ENCODE data around the gene RASAL3.

RASAL3 gene

GRCh38 chr19:15456441-15456840 is 7.9 kb downstream of the RASAL3 start:
- no peaks in the 10 kb centered on the region for H3K9me3 ChIP-seq (ENCODE audit: control insufficient read depth, insufficient read depth, low read depth, low read length)
- no peaks in the 10 kb centered on the region for H3K36me3 ChIP-seq (ENCODE audit: control insufficient read depth in 2 of 2, insufficient read depth in 1 of 2, low read length in 2 of 2)
- CTCF ChIA-PET, result interaction anchor here (0.6 kb wide), 1 partner anchor 145 kb away, joined by 3 read pairs; no protein-coding TSS in a partner anchor
- no peak overlapping the region for H3K4me3 ChIP-seq (ENCODE audit: low read depth, low read length)
- no peaks in the 10 kb centered on the region; the same call in 1 of the 2 replicates for H3K4me1 ChIP-seq (ENCODE audit: control insufficient read depth, insufficient read depth, low read length)
- POLR2A ChIA-PET, result interaction anchor here (1.0 to 1.5 kb wide), 2 partner anchors 24 to 38 kb away, joined by 4 to 5 read pairs; partner anchors contain the start of gene AKAP8L
- TF ChIP-seq ZNF133 (tag by site-specific recombination; IDR thresholded peaks at IDR 0.05) (no peak), OVOL3 (tag by site-specific recombination; IDR thresholded peaks at IDR 0.05) (no peak), ZNF837 (tag by site-specific recombination; IDR thresholded peaks at IDR 0.05) (no peak), REPIN1 (tag by site-specific recombination; IDR thresholded peaks at IDR 0.05; ENCODE audit: low read depth) (no peak), PBX3 (CRISPR knock-in tag; IDR thresholded peaks at IDR 0.05) (no peak), ZNF529 (tag by site-specific recombination; IDR thresholded peaks at IDR 0.05; ENCODE audit: insufficient replicate concordance) (no peak), ZNF138 (tag by site-specific recombination; IDR thresholded peaks at IDR 0.05; ENCODE audit: borderline replicate concordance) (no peak)
- H3K27ac ChIP-seq (ENCODE audit: extremely low read depth, low read depth, low read length), result no peak overlapping the region

GRCh38 chr19:15455996-15456395 is 8.3 kb downstream of the RASAL3 start:
- Histone ChIP-seq H3K36me3 (ENCODE audit: control insufficient read depth in 2 of 2, insufficient read depth in 1 of 2, low read length in 2 of 2) (no peaks in the 10 kb centered on the region), H3K27ac (ENCODE audit: extremely low read depth, low read depth, low read length) (no peak overlapping the region), H3K9me3 (ENCODE audit: control insufficient read depth, insufficient read depth, low read depth, low read length) (no peaks in the 10 kb centered on the region), H3K4me3 (ENCODE audit: low read depth, low read length) (no peak overlapping the region), H3K4me1 (ENCODE audit: control insufficient read depth, insufficient read depth, low read length) (no peaks in the 10 kb centered on the region; the same call in 1 of the 2 replicates)
- TF ChIP-seq ZNF23 (tag by site-specific recombination; IDR thresholded peaks at IDR 0.05; ENCODE audit: borderline replicate concordance) (no peak), ZNF248 (tag by site-specific recombination; IDR thresholded peaks at IDR 0.05) (no peak), ATF2 (tag by site-specific recombination; IDR thresholded peaks at IDR 0.05; ENCODE audit: low read depth) (no peak), ZNF449 (tag by site-specific recombination; IDR thresholded peaks at IDR 0.05) (no peak), PRDM10 (tag by site-specific recombination; IDR thresholded peaks at IDR 0.05) (no peak), ZNF776 (tag by site-specific recombination; IDR thresholded peaks at IDR 0.05; ENCODE audit: borderline replicate concordance) (no peak), ZNF266 (tag by site-specific recombination; IDR thresholded peaks at IDR 0.05; ENCODE audit: low read depth) (no peak), ZFHX2 (tag by site-specific recombination; conservative IDR thresholded peaks at IDR 0.05) (no peak), YY2 (tag by site-specific recombination; IDR thresholded peaks at IDR 0.05) (no peak), ZNF274 (IDR thresholded peaks at IDR 0.05; ENCODE audit: low read length) (no peak), ZNF274 (tag by site-specific recombination; IDR thresholded peaks at IDR 0.05; ENCODE audit: borderline replicate concordance) (no peak), ZNF239 (tag by site-specific recombination; IDR thresholded peaks at IDR 0.05) (no peak), HIC1 (tag by site-specific recombination; IDR thresholded peaks at IDR 0.05) (no peak)
- ChIA-PET POLR2A (interaction anchor here (1.0 to 1.5 kb wide), 2 partner anchors 23 to 37 kb away, joined by 4 to 5 read pairs; partner anchors contain the start of gene AKAP8L), CTCF (interaction anchor here (0.6 kb wide), 1 partner anchor 145 kb away, joined by 3 read pairs; no protein-coding TSS in a partner anchor)
